ENCODE measurements around the gene CLIP4.

DNA sequence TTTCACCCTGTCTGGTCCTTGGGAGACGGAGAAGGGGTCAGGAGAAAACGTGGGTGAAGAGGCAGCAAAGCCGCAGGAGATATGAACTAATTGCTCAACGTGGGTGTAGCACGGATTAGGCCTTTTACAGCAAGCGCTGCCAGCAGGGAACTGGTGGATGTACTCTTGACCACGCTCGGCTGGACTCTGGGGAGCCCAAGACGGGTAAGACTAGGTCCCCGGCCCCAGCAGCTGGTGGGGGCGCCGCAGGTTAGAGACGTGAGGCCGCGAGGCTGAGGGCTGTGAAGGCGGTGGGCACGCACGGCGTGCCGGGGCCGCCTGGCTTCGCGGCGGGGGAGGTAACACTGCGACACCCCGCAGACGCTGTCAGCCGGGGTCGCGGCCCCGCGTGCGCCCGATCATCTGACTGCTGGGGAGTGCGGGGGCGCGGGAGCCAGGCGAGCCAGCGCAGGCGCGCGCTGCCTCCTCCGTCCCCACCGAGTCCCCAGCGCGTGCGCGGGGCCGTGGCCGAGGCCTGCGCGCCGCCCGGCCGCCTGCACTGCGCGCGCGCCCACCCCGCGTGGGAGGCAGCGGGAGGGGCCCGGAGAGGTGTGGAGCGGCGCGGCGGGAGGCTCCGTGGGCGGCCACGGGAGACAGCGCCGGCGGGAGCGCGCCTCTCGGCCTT is at the start of gene CLIP4:
- TF ChIP-seq, protein P1, sequence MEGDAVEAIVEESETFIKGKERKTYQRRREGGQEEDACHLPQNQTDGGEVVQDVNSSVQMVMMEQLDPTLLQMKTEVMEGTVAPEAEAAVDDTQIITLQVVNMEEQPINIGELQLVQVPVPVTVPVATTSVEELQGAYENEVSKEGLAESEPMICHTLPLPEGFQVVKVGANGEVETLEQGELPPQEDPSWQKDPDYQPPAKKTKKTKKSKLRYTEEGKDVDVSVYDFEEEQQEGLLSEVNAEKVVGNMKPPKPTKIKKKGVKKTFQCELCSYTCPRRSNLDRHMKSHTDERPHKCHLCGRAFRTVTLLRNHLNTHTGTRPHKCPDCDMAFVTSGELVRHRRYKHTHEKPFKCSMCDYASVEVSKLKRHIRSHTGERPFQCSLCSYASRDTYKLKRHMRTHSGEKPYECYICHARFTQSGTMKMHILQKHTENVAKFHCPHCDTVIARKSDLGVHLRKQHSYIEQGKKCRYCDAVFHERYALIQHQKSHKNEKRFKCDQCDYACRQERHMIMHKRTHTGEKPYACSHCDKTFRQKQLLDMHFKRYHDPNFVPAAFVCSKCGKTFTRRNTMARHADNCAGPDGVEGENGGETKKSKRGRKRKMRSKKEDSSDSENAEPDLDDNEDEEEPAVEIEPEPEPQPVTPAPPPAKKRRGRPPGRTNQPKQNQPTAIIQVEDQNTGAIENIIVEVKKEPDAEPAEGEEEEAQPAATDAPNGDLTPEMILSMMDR (IDR thresholded peaks at IDR 0.05) = no peak
- TF ChIP-seq EP300 (IDR thresholded peaks at IDR 0.05) = no peak

Data from ovary (tissue), 3 donors.